GM21619 (cell line): Measurements from ENCODE around the gene TMEM273.
"Not testable (repeated sequence)": the region's sequence is repeated elsewhere in the genome, so short reads cannot be mapped to it uniquely, and the experiment has no call there.

Experiments used
- ATAC-seq: cut with Tn5 transposase; IDR thresholded peaks from one replicate; pipeline ENCODE4 v1.9.1; 2021; ENCODE audit not compliant: unreplicated experiment

The TMEM273 gene

DNA sequence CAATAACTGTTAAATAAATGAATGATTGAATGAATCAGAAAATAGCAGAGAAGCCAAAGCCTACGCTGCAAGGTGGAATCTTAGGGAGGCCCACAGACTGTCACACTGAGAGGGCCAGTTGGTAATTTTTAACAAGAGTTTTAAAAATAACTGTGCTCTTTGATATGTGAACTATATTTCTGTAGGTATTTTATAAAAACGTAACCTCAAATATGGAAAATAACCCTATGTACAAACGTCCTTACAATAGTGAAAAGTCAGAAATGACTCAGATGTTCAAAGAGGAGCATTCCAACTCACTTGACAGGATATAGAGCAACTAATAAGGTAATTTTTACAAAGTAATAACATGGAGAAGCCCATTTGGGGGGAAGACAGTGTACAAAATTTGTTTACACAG lies 18.9 kb upstream of the TMEM273 start:
- peak; percentile 55 for ATAC-seq

DNA sequence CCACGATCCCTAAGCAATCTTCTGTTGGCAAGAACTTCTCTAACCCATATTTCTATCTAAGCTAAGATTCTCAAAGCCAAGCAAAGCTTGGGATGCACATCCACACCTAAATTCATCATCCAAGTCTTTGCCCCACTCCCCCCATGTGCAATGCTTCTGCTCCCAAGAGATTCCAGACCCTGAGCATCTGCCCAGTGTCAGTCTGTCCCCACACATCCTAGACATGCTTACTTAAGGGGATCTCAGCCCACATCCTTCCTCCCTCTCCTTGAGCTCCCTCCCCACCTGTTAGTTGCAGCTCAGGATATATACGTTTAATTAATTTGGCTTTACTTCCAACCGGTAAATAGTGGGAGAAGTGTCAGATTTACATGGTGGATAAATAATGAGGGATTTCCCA lies 17.0 kb upstream of the TMEM273 start:
- no peak for ATAC-seq

DNA sequence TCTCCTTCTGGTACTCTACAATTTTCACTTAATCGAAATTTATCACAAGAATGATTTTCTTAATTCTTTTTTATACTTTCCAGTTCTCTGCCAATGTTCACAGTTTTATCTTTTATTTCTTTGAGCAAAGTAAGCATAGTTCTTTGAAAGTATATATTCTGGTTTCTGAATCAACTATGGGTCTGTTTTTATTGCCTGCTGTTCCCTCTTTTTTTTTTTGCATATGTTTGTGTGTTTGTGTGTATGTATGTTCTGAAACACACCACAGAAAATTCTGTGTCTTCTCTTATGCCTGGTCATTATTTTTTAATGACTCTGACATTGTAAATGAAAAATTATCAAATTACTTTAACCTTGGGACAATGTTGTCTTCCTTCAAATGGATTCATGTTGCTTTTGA lies 15.9 kb upstream of the TMEM273 start:
- no peak for ATAC-seq

DNA sequence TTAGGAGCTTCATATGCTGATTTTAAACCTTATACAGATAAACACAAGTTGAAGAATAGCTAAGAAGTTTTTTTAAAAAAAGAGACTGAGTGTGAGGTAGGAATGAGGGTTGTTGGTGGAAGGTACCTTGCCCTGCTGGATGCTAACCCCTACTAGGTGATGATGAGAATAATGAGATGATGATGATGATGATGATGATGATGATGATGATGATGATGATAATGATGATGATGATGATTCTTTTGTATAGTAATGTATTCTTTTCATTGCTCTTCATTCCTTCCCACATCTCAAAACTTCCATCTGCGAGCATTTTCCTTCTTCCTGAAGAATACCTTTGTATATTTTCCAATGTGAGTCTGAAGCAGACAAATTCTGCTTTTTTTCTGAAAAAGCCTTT lies 14.1 kb upstream of the TMEM273 start:
- ATAC-seq, result no peak

DNA sequence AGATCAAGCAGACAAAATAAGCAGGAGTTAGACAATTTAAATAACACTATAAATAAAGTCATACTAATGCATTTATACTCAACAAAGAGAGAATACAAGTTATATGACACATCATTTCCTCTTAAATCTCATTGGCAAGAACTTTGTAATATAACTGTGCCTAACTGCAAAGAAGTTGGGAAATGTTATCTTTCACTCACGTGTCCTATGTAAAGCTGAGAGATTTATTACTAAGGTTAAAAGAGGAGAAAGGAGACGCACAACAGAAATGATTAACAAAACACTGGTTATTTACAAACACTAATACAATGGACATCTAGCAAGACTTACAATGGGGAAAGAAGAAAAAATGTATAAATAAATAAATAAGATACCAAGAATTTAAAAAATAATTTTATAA lies 12.7 kb upstream of the TMEM273 start:
- no peak for ATAC-seq

DNA sequence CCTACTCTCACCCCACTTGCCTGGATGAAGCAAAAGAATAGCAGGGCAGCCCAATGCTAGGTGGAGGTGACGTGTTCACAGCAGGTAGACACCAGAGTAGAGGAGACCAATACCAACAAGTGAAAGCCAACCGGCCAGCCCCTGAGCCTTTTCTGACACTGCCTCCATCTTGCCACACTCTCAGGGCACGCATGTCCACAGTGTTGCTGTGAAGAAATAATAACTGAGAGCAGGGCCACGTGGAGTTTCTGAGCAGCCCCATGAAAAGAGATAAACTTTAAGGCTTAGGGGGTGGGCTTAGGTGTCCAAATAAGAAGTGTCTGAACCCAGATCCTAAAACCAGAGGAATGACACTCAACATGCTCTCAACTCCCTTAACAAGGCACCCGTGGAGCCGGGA lies 9.0 kb upstream of the TMEM273 start:
- no peak for ATAC-seq

DNA sequence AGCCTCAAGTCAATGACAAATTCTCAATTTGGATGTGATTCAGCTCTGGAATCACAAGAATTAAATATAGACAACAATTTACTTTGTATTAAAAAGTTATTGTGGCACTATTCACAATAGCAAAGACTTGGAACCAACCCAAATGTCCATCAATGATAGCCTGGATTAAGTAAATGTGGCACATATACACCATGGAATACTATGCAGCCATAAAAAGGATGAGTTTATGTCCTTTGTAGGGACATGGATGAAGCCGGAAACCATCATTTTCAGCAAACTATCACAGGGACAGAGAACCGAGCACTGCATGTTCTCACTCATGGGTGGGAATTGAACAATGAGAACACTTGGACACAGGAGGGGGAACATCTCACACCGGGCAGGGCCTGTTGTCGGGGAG lies 7.7 kb upstream of the TMEM273 start:
- ATAC-seq, result not testable (repeated sequence)

DNA sequence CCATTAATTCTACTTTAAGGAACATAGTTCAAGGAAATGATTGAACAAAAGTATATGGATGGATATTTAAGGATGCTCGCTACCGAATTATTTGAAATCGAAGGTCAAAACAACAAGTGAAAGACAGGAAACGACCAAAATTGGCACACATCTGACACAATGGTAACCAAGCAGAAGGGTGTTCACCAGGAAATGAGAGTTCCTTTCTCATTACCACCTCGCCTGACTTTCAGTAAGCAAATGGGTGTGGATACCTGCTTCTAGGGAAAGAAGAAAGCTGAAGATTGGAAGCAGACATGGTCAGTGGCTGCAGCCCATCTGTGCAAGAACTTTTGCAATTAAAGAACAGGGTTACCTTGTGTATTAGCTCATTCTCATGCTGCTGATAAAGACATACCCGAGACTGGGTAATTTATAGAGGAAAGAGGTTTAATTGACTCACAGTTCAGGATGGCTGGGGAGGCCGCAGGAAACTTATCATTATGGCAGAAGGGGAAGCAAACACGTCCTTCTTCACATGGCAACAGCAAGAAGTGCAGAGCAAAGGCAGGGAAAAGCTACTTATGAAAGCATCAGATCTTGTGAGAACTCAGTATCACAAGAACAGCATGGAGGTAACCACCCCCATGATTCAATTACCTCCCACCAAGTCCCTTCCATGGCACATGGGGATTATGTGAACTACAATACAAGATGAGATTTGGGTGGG lies 6.2 kb upstream of the TMEM273 start:
- ATAC-seq, result no peak

DNA sequence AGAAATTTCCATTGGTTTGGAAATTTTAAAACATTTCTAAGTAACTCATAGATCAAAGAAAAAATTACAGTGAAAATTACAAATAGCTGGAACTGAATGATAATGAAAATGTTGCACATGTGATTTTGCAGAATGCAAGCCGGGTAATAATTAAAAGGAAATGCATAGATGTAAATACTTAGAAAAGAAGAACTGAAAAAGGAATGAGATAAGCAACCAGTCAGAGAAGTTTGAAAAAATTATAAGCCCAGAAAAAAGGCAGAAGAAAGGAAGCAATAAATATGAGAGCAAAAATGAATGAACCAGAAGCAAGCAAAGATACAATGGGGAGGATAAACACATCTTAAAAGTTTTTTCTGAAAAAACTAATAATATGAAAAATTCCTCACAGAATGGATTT lies 3.2 kb upstream of the TMEM273 start:
- ATAC-seq, result no peak

DNA sequence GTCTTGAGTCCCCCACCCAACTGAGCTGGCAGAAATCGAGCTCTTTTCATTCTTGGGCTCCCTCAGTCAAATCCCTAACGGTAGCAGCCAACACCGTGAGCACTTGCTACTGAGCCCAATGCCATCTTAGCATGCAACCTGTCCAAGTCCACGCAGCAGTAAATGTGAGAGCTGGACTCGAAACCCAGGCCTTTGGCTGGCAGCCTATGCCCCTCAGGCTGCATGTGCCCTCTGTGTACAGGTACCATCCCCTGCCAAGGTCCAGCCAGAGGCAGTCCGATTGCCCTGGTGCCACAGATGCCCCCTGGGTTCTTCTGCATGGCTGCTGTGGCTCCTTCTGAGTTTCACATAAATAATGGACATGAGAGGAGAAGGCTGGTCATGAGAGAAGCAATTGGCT lies 1.2 kb upstream of the TMEM273 start:
- no peak for ATAC-seq

DNA sequence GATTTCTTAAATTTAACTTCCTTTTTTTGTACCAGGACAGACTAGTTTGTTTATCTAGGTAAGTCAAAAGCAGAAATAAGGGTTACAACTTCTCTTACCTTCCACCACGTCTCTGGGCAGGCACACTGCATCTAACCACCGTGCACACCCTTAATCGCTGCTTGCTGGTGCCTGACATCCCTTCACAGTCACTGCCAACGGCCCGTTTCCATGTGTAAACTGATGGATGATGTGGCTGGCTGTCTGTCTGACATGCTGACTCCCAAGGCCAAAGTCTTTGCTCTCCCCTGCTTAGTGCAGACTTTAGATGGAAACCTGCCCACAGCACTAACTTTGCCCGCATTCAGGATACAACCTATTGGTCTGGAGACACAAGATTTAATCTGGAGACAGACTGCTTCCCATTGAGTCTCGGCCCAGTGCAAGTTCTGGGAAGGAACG lies 1.1 kb downstream of the TMEM273 start:
- ATAC-seq, result no peak

DNA sequence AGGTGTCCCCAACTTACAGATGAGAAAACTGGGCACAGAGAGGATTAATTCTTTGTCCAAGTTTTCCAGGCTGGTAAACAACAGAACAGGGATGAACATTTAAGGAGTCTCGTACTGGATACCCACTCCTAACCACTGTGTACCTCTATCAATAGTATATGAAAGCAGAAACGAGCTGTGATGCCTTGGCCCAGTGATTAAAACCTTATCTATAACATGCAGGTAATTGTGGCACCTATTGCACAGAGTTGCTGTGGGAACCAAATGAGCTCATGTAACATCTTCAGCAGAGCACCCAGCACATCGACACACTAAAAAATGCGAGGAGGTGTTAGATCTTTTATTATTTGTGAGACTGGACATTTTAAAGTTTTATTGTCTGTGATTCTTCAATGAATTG lies 1.6 kb downstream of the TMEM273 start:
- no peak for ATAC-seq

DNA sequence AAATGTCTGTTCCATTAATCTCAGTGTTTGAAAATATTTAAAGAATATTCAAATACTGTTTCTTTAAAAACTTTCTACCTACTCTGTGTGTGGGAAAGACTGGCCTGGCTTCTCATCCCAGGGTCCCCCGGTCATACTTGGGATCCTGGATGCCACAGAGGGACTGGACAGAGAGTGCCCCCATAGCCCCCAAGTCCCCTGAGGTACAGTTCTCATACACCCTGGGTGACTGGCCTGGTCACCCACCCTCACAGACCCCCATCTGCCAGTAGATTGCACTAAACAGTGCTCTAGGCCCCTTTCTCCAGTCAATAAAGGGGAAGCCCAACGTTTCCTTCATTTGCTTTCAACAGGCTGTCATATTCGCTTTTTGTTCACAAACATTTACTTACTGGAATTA lies 3.0 kb downstream of the TMEM273 start:
- no peak for ATAC-seq

DNA sequence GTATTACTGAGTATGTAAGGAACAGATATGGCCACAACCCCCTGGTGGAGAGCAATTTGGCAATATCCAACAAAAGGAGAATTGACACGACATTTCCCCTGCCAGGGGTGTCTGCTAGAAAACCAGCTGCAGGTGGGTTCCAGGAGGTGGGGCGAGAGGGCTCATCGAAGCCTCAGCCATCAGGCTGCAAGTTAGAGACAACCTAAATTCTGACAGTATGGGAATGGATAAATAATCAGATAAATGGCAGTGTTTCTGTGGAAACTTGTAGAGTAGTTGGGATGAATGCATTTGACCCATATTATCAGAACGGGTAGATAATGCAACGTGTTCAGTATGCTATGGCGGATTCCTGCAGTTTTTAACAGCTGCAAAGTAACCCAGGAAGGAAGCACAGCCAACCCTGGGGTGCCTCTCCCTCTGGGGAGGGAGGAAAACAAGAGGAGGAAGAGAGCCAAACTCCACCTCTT lies 3.5 kb downstream of the TMEM273 start:
- no peak for ATAC-seq

DNA sequence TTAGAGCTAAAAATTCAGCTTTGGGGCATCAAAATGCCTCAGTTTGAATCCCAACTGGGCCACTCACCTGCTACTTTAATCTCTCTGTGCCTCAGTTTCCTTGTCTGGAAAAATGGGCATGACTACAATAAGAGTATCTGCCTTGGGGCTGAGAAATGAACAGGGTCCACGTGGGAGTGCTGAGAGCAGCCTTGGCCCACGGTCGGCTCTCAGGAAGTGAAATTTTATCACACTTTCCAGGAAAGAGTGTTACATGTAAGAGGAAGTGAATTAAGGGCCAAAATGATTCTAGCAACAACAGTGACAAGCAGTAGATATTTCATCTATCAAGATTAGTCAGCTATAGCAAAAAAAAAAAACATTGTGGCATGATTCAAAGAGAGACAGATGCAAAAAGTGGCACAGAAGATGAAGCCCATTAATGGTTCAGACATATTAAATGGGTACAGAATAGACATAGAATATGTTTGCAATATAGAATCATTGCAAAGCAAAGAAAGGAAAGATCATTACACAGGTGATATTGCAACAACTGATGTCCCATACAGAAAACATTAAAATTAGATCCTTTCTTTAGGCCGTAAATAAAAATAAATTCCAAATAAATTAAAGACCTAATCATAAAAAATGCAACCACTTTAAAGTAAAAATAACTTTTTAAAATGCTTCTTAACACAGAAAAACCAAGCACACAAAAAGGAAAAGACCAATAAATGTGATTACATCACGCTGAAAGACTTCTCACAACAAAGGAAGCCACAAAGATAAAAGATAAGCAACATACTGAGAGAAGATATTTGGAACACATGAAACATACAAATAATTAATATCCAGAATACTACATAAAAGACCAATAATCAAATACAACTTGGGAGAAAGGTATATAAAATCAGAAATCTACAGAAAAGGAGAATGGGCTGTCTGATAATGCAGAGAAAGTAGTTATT lies 4.3 kb downstream of the TMEM273 start:
- ATAC-seq, result no peak

DNA sequence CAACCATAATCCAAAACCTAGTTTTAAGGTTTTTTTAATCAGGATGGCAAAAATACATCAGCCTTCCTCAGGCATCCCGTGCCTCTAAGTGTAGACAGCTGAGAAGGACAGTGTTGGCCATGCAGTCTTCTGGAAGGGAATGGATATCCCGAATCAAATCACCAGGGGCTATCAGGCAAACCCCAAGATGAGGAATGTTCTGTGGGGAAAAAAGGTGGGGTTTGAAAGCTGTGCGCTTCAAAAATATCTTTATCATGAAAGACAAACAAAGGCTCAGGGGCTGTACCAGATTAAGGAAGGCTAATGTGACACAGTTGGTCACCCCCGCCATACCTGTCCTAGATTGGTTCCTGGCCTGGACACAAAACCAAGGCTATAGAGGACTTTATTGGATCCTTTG lies 5.4 kb downstream of the TMEM273 start:
- no peak for ATAC-seq

DNA sequence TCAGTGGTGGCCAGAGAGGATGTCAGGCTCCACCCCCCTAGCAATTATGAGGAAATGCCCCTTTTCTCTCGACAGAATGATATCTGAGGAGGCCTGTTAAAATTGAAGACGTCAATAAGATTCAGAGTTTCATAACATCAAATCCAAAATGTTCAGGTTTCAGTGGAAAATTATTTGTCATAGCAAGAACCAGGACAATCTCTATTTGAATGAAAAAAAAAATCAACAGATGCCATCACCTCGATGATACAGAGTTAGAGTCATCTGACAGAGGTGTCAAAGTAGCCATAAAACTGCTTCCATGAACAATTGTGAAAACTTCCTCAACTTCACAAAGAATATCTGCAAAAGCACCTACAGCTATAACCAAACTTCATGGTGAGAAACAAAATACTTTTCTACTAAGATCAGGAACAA lies 7.7 kb downstream of the TMEM273 start:
- ATAC-seq, result no peak

DNA sequence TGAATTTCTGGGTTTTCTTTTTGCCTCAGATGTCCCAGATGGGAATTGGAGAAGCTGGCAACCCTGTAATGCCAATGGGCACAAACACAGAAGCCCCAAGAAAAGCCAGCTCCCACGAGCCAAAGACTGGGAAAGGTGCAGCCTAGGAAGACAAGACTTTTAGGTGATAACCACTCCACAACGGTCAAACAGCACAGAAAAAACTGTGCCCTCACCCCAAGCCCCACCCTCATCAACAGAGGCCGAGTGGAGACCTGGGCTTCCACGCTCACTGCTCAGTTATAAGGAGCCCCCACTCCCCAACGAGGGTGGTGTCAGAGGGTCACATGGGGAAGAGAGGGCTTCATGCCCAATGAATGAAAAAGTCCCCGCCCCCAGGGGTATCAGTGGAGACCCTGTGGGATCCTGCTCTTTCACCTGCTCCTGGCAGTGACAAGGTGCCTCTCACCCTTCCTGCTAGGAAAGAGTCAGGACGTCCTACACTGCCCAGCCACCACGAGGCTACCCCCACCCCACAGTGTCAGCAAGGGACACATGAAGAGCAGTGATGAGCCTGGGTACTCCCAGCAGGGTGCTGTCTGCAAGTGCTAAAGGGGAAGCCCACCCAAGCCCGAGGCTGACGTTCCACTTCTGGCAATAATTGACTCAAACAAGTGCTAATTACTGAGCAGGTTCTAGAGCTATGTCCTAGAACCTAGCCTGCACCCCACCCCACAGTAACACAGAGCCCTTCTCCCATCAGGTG lies 8.3 kb downstream of the TMEM273 start:
- no peak for ATAC-seq

DNA sequence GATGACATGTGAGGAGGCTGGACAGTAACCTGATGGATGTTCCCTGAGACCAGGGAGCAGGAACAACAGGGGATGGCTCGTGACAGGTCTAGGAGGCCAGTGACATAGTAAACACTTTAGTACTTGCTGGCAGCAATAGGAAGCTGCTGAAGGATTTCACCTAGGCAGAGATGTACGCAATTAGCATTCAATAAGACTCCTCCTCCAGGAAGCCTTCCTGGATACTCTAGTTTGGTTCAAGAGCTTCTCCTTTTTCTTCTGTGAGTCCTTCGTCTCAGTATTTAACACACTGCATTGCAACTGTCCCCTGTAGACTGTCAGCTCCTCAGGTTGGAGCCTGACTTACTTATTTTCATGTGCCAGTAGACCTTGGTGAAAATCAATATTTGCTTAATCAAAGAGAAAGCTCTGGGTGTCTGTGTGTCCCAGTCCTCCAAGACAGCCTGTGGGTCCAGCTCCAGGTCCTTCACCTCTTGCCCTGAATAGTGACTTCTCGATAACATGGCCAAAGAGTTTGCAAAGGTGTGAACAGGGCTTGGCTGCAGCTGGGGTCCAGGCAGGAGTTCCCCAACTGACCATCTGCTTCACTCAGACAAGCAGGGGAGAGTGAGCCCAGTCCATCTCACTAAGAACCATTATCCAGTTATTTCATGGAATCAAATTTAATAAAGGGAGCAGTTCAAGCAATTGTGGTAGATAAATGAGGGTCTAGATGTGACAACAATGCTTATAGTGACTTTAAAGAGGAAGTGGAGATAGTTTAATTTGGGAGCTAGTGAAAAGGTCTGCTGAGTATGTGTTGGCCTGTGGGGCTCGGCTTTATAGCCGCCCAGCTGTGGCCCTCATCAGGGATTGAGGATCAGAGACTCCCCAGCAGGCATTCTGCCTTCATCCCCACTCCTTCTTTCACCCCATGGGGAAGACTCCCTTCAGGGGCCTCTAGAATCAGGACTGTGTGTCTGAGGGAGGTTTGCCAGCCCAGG lies 9.4 kb downstream of the TMEM273 start:
- no peak for ATAC-seq
